Measurements from ENCODE around the gene BARHL1.
"Not testable (repeated sequence)": the region's sequence is repeated elsewhere in the genome, so short reads cannot be mapped to it uniquely, and the experiment has no call there.

The BARHL1 gene

DNA sequence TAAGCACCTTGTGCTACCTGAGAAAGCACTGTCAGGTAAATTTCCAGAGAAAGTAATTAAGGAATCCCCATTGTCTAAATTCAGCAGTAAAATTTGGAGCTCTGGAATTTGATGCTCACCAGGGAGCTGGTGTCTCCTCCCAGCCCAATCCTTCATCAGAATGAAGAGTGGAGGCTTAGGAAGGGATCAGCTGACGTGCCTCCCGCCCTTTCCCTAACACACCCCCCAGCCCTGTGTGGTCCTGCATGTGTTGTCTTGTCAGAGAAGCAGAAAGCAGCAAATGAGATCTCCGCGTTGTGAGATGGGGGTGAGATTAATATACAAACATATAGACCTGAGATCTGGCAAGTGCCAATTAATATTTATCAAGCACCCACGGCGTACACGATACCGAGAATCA, 26.9 kb upstream of the BARHL1 start:
- H3K4me1 ChIP-seq (ENCODE audit: control insufficient read depth in 5 of 5, insufficient read depth in 5 of 5, low read length in 5 of 5) = no peaks in the 10 kb centered on the region
- H3K36me3 ChIP-seq (ENCODE audit: control insufficient read depth in 5 of 5, insufficient read depth in 5 of 5, low read length in 5 of 5) = no peaks in the 10 kb centered on the region
- no peak overlapping the region for H3K4me3 ChIP-seq (ENCODE audit: low read depth in 1 of 5, low read length in 5 of 5)
- peaks cover 0 to 8% (median 7%) of the 10 kb centered on the region in 5 donors for H3K9me3 ChIP-seq (ENCODE audit: control insufficient read depth in 5 of 5, low read length in 5 of 5)
- H3K27ac ChIP-seq (ENCODE audit: low read depth, low read length) = no peak overlapping the region
- H3K9ac ChIP-seq (ENCODE audit: low read length in 5 of 5) = no peak overlapping the region
- H3K27me3 ChIP-seq (ENCODE audit: control insufficient read depth in 5 of 5, insufficient read depth in 4 of 5, low read length in 5 of 5) = peaks cover 5 to 21% (median 13%) of the 10 kb centered on the region in 5 donors

- Histone ChIP-seq H3K4me3 (ENCODE audit: low read depth in 1 of 5, low read length in 5 of 5) (no peak overlapping the region), H3K36me3 (ENCODE audit: control insufficient read depth in 5 of 5, insufficient read depth in 5 of 5, low read length in 5 of 5) (no peaks in the 10 kb centered on the region), H3K27ac (ENCODE audit: low read depth, low read length) (no peak overlapping the region), H3K27me3 (ENCODE audit: control insufficient read depth in 5 of 5, insufficient read depth in 4 of 5, low read length in 5 of 5) (peaks cover 5 to 25% (median 13%) of the 10 kb centered on the region in 5 donors), H3K9ac (ENCODE audit: low read length in 5 of 5) (no peak overlapping the region), H3K9me3 (ENCODE audit: control insufficient read depth in 5 of 5, low read length in 5 of 5) (peaks cover 0 to 8% (median 7%) of the 10 kb centered on the region in 5 donors), H3K4me1 (ENCODE audit: control insufficient read depth in 5 of 5, insufficient read depth in 5 of 5, low read length in 5 of 5) (peaks cover 0 to 5% (median 0%) of the 10 kb centered on the region in 5 donors)
Observed at GRCh38 chr9:132556235-132556634, 26.2 kb upstream of the BARHL1 start.

- no peaks in the 10 kb centered on the region for H3K36me3 ChIP-seq (ENCODE audit: control insufficient read depth in 5 of 5, insufficient read depth in 5 of 5, low read length in 5 of 5)
- peaks cover 0 to 6% (median 0%) of the 10 kb centered on the region in 5 donors for H3K4me1 ChIP-seq (ENCODE audit: control insufficient read depth in 5 of 5, insufficient read depth in 5 of 5, low read length in 5 of 5)
- H3K27me3 ChIP-seq (ENCODE audit: control insufficient read depth in 5 of 5, insufficient read depth in 4 of 5, low read length in 5 of 5) = peaks cover 6 to 28% (median 14%) of the 10 kb centered on the region in 5 donors
- peaks cover 0 to 8% (median 7%) of the 10 kb centered on the region in 5 donors for H3K9me3 ChIP-seq (ENCODE audit: control insufficient read depth in 5 of 5, low read length in 5 of 5)
- no peak overlapping the region for H3K4me3 ChIP-seq (ENCODE audit: low read depth in 1 of 5, low read length in 5 of 5)
- H3K9ac ChIP-seq (ENCODE audit: low read length in 5 of 5) = no peak overlapping the region
- no peak overlapping the region for H3K27ac ChIP-seq (ENCODE audit: low read depth, low read length)
Observed at GRCh38 chr9:132556714-132557113, 25.7 kb upstream of the BARHL1 start.

DNA sequence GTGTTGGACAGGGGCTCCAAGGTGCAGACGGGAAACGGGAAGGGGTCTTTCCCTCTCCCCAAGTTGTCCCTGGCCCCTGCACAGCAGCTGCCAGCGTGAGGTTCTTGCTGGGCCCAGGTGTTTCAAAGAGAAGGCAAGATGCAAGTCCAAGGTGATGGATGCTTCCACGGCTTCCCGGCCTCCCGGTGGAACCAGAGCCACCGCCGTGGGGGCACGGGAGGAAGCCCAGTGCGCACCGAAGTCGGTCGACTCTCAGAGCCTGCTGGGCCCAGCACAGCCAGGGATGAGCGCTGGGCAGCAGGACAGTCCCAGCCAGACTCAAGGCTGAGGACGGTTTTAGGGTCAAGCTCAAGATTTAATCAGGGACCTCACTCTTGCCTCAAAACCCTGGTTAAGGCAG, 25.2 kb upstream of the BARHL1 start:
- no peak overlapping the region for H3K4me3 ChIP-seq (ENCODE audit: low read depth in 1 of 5, low read length in 5 of 5)
- no peak overlapping the region for H3K9ac ChIP-seq (ENCODE audit: low read length in 5 of 5)
- H3K27me3 ChIP-seq (ENCODE audit: control insufficient read depth in 5 of 5, insufficient read depth in 4 of 5, low read length in 5 of 5) = peaks cover 4 to 27% (median 18%) of the 10 kb centered on the region in 5 donors
- H3K27ac ChIP-seq (ENCODE audit: low read depth, low read length) = no peak overlapping the region
- no peaks in the 10 kb centered on the region for H3K36me3 ChIP-seq (ENCODE audit: control insufficient read depth in 5 of 5, insufficient read depth in 5 of 5, low read length in 5 of 5)
- peaks cover 0 to 8% (median 7%) of the 10 kb centered on the region in 5 donors for H3K9me3 ChIP-seq (ENCODE audit: control insufficient read depth in 5 of 5, low read length in 5 of 5)
- peaks cover 0 to 10% (median 0%) of the 10 kb centered on the region in 5 donors for H3K4me1 ChIP-seq (ENCODE audit: control insufficient read depth in 5 of 5, insufficient read depth in 5 of 5, low read length in 5 of 5)

- Histone ChIP-seq H3K27me3 (ENCODE audit: control insufficient read depth in 5 of 5, insufficient read depth in 4 of 5, low read length in 5 of 5) (peaks cover 3 to 27% (median 18%) of the 10 kb centered on the region in 5 donors), H3K27ac (ENCODE audit: low read depth, low read length) (no peak overlapping the region), H3K36me3 (ENCODE audit: control insufficient read depth in 5 of 5, insufficient read depth in 5 of 5, low read length in 5 of 5) (no peaks in the 10 kb centered on the region), H3K4me1 (ENCODE audit: control insufficient read depth in 5 of 5, insufficient read depth in 5 of 5, low read length in 5 of 5) (peaks cover 0 to 12% (median 0%) of the 10 kb centered on the region in 5 donors), H3K9ac (ENCODE audit: low read length in 5 of 5) (no peak overlapping the region), H3K4me3 (ENCODE audit: low read depth in 1 of 5, low read length in 5 of 5) (no peak overlapping the region), H3K9me3 (ENCODE audit: control insufficient read depth in 5 of 5, low read length in 5 of 5) (no peaks in the 10 kb centered on the region)
Observed at GRCh38 chr9:132559711-132560110, 22.7 kb upstream of the BARHL1 start.

GRCh38 chr9:132560616-132561202, 21.7 kb upstream of the BARHL1 start:
- no peak overlapping the region for H3K9ac ChIP-seq (ENCODE audit: low read length in 5 of 5)
- H3K4me1 ChIP-seq (ENCODE audit: control insufficient read depth in 5 of 5, insufficient read depth in 5 of 5, low read length in 5 of 5) = peaks cover 0 to 12% (median 0%) of the 10 kb centered on the region in 5 donors
- no peak overlapping the region for H3K4me3 ChIP-seq (ENCODE audit: low read depth in 1 of 5, low read length in 5 of 5)
- no peaks in the 10 kb centered on the region for H3K9me3 ChIP-seq (ENCODE audit: control insufficient read depth in 5 of 5, low read length in 5 of 5)
- peaks cover 3 to 26% (median 18%) of the 10 kb centered on the region in 5 donors for H3K27me3 ChIP-seq (ENCODE audit: control insufficient read depth in 5 of 5, insufficient read depth in 4 of 5, low read length in 5 of 5)
- no peak overlapping the region for H3K27ac ChIP-seq (ENCODE audit: low read depth, low read length)
- no peaks in the 10 kb centered on the region for H3K36me3 ChIP-seq (ENCODE audit: control insufficient read depth in 5 of 5, insufficient read depth in 5 of 5, low read length in 5 of 5)

DNA sequence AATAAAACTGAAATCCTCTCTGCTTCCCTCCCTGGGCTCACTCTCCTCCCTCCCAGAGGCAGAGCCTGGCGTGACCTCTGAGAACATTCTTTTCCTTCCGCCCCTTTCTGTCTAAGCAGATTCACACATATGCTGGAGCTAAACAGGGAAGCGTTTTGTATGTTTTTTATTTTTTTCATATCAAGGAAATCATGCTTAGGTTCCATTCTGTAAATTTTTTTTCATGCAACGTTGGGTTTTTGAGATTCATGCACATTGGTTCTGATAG, 20.2 kb upstream of the BARHL1 start:
- Histone ChIP-seq H3K27me3 (ENCODE audit: control insufficient read depth in 5 of 5, insufficient read depth in 4 of 5, low read length in 5 of 5) (peaks cover 0 to 19% (median 18%) of the 10 kb centered on the region in 5 donors), H3K36me3 (ENCODE audit: control insufficient read depth in 5 of 5, insufficient read depth in 5 of 5, low read length in 5 of 5) (no peaks in the 10 kb centered on the region), H3K9me3 (ENCODE audit: control insufficient read depth in 5 of 5, low read length in 5 of 5) (no peaks in the 10 kb centered on the region), H3K9ac (ENCODE audit: low read length in 5 of 5) (no peak overlapping the region), H3K4me1 (ENCODE audit: control insufficient read depth in 5 of 5, insufficient read depth in 5 of 5, low read length in 5 of 5) (peaks cover 0 to 12% (median 0%) of the 10 kb centered on the region in 5 donors), H3K4me3 (ENCODE audit: low read depth in 1 of 5, low read length in 5 of 5) (no peak overlapping the region), H3K27ac (ENCODE audit: low read depth, low read length) (no peak overlapping the region)

GRCh38 chr9:132564526-132564925, 17.9 kb upstream of the BARHL1 start:
- no peak overlapping the region for H3K27ac ChIP-seq (ENCODE audit: low read depth, low read length)
- H3K9ac ChIP-seq (ENCODE audit: low read length in 5 of 5) = no peak overlapping the region
- H3K4me1 ChIP-seq (ENCODE audit: control insufficient read depth in 5 of 5, insufficient read depth in 5 of 5, low read length in 5 of 5) = peaks cover 0 to 12% (median 0%) of the 10 kb centered on the region in 5 donors
- H3K9me3 ChIP-seq (ENCODE audit: control insufficient read depth in 5 of 5, low read length in 5 of 5) = no peaks in the 10 kb centered on the region
- H3K36me3 ChIP-seq (ENCODE audit: control insufficient read depth in 5 of 5, insufficient read depth in 5 of 5, low read length in 5 of 5) = no peaks in the 10 kb centered on the region
- peaks cover 0 to 15% (median 13%) of the 10 kb centered on the region in 5 donors for H3K27me3 ChIP-seq (ENCODE audit: control insufficient read depth in 5 of 5, insufficient read depth in 4 of 5, low read length in 5 of 5)
- no peak overlapping the region for H3K4me3 ChIP-seq (ENCODE audit: low read depth in 1 of 5, low read length in 5 of 5)

- not testable (repeated sequence) for H3K4me3 ChIP-seq (ENCODE audit: low read depth in 1 of 5, low read length in 5 of 5); H3K27ac ChIP-seq (ENCODE audit: low read depth, low read length); H3K9ac ChIP-seq (ENCODE audit: low read length in 5 of 5); H3K36me3 ChIP-seq (ENCODE audit: control insufficient read depth in 5 of 5, insufficient read depth in 5 of 5, low read length in 5 of 5); H3K9me3 ChIP-seq (ENCODE audit: control insufficient read depth in 5 of 5, low read length in 5 of 5); H3K4me1 ChIP-seq (ENCODE audit: control insufficient read depth in 5 of 5, insufficient read depth in 5 of 5, low read length in 5 of 5)
- H3K27me3 ChIP-seq (ENCODE audit: control insufficient read depth in 5 of 5, insufficient read depth in 4 of 5, low read length in 5 of 5) = peaks cover 0 to 21% (median 5%) of the 10 kb centered on the region in 5 donors
Observed at GRCh38 chr9:132568787-132569186, 13.6 kb upstream of the BARHL1 start.

GRCh38 chr9:132571806-132572600, 10.4 kb upstream of the BARHL1 start:
- Histone ChIP-seq H3K4me3 (ENCODE audit: low read depth in 1 of 5, low read length in 5 of 5) (no peak overlapping the region), H3K27me3 (ENCODE audit: control insufficient read depth in 5 of 5, insufficient read depth in 4 of 5, low read length in 5 of 5) (peaks cover 13 to 27% (median 22%) of the 10 kb centered on the region in 5 donors), H3K9ac (ENCODE audit: low read length in 5 of 5) (no peak overlapping the region), H3K9me3 (ENCODE audit: control insufficient read depth in 5 of 5, low read length in 5 of 5) (no peaks in the 10 kb centered on the region), H3K36me3 (ENCODE audit: control insufficient read depth in 5 of 5, insufficient read depth in 5 of 5, low read length in 5 of 5) (no peaks in the 10 kb centered on the region), H3K4me1 (ENCODE audit: control insufficient read depth in 5 of 5, insufficient read depth in 5 of 5, low read length in 5 of 5) (no peaks in the 10 kb centered on the region), H3K27ac (ENCODE audit: low read depth, low read length) (no peak overlapping the region)

All from subcutaneous abdominal adipose tissue (tissue), 5 donors.